HepG2 (cell line): Measurements from ENCODE around the gene SEMA3G.

Source experiments
- CBFB ChIP-seq: sonication (generic); formaldehyde crosslinking; IDR thresholded peaks from 2 replicates; pipeline ENCODE4 v1.4.0; 2020; ENCODE audit warnings: missing genetic modification reagents
- FOXC1 ChIP-seq: sonication (generic); formaldehyde crosslinking; IDR thresholded peaks from 2 replicates; pipeline ENCODE4 v1.8.0; 2022; ENCODE audit warnings: mild to moderate bottlenecking, missing genetic modification reagents, borderline replicate concordance
- LCORL ChIP-seq, 2 experiments: fragments of 450-650 bp in 1 of 2; sonication (generic) in 1 of 2; formaldehyde crosslinking in 1 of 2; IDR thresholded peaks; 2 replicates each; pipeline versions ENCODE4 v1.5.0 to v1.6.1; 2017 to 2020; ENCODE audit warnings: antibody characterized with exemption in 1 of 2, missing genetic modification reagents in 1 of 2
- NR2F1 ChIP-seq, 2 experiments: fragments of 450-650 bp in 1 of 2; formaldehyde crosslinking in 1 of 2; IDR thresholded peaks; 2 replicates each; pipeline versions ENCODE4 v1.5.0 to v1.6.1; 2016 to 2020; ENCODE audit warnings: mild to moderate bottlenecking in 1 of 2, missing compliant biosample characterization in 1 of 2, missing genetic modification reagents in 1 of 2, moderate library complexity in 1 of 2
- POLR2A ChIP-seq, 2 experiments: IDR thresholded peaks; 2 replicates each; pipeline ENCODE4 v1.6.1; 2011; ENCODE audit warnings: low read depth in 2 of 2, low read length in 2 of 2, mild to moderate bottlenecking in 1 of 2, moderate library complexity in 1 of 2; ENCODE audit not compliant: insufficient read depth in 1 of 2
- YY1 ChIP-seq: IDR thresholded peaks from 2 replicates; pipeline ENCODE4 v1.6.1; 2011; ENCODE audit warnings: low read length, low read depth, moderate library complexity, mild to moderate bottlenecking; ENCODE audit not compliant: insufficient read depth, insufficient replicate concordance
- ZNF468 ChIP-seq: sonication (generic); formaldehyde crosslinking; IDR thresholded peaks from 2 replicates; pipeline ENCODE4 v1.8.0; 2022; ENCODE audit warnings: mild to moderate bottlenecking, moderate library complexity, missing genetic modification reagents
- TF ChIP-seq, protein P1 (sequence below): sonication (generic); formaldehyde crosslinking; IDR thresholded peaks from 2 replicates; pipeline ENCODE4 v1.5.0; 2020; ENCODE audit warnings: mild to moderate bottlenecking, missing genetic modification reagents, moderate library complexity

DNA sequence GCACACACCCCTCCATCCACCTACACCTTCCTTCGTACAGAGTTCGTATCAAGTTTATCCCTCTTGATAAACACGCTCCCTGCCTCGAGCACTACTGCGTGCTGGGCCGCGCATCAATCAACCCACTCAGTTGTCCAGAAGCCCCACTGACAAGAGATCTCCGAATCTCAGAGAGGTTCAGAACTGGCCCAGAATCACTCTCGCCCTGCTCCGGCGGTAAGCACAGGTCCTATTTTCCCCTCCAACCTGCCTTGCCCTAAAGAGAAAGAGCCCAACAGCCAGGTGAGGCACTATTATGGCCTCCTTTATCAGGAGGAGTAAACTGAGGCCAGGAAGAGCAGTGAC, 10.0 kb upstream of the SEMA3G start:
- TF ChIP-seq FOXC1 (no peak), NR2F1 (CRISPR knock-in tag; IDR thresholded peaks at IDR 0.05) (no peak), LCORL (IDR thresholded peaks at IDR 0.05) (no peak), LCORL (CRISPR knock-in tag; IDR thresholded peaks at IDR 0.05) (no peak), CBFB (no peak), POLR2A (IDR thresholded peaks at IDR 0.05; ENCODE audit: insufficient read depth in 1 of 2, low read depth in 2 of 2, low read length in 2 of 2) (no peak), YY1 (no peak), ZNF468 (CRISPR knock-in tag) (no peak)
- TF ChIP-seq, protein P1, sequence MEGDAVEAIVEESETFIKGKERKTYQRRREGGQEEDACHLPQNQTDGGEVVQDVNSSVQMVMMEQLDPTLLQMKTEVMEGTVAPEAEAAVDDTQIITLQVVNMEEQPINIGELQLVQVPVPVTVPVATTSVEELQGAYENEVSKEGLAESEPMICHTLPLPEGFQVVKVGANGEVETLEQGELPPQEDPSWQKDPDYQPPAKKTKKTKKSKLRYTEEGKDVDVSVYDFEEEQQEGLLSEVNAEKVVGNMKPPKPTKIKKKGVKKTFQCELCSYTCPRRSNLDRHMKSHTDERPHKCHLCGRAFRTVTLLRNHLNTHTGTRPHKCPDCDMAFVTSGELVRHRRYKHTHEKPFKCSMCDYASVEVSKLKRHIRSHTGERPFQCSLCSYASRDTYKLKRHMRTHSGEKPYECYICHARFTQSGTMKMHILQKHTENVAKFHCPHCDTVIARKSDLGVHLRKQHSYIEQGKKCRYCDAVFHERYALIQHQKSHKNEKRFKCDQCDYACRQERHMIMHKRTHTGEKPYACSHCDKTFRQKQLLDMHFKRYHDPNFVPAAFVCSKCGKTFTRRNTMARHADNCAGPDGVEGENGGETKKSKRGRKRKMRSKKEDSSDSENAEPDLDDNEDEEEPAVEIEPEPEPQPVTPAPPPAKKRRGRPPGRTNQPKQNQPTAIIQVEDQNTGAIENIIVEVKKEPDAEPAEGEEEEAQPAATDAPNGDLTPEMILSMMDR: no peak
